HepG2 (cell line): ENCODE data around the gene CCL13. TPM values are rescaled to one million over a fixed set of nuclear protein-coding genes. Genes with fewer than 3 reads are reported as not detected.
"Not testable (repeated sequence)": the region's sequence is repeated elsewhere in the genome, so short reads cannot be mapped to it uniquely, and the experiment has no call there.

ENCODE experiments used
- ATAC-seq: fragments of 200-7000 bp; cut with Tn5 transposase; 3 replicates; pipeline ENCODE4 v1.9.1; 2020; ENCODE audit warnings: mild to moderate bottlenecking, moderate library complexity
- BruUV-seq: library from RNA; stranded (reverse); fragments of 400-500 nt; replicated peaks from 2 replicates; lab custom pipeline; 2021; lab: Mats Ljungman, UMichigan
- CTCF ChIA-PET: fragments of 300-600 bp; formaldehyde crosslinking; extraction: SDS; loops from one replicate; lab custom pipeline; 2021; ENCODE audit warnings: low total read pairs, inconsistent platforms, low intra/inter-chr PET ratio; lab: Yijun Ruan, JAX
- POLR2A ChIA-PET: fragments of 350-600 bp; sonication (Branson Sonifier 250); formaldehyde crosslinking; loops from one replicate; lab custom pipeline; 2020; ENCODE audit warnings: antibody characterized with exemption, inconsistent platforms; lab: Yijun Ruan, JAX
- DNase-seq: peaks from one replicate; pipeline ENCODE4 v3.0.0-alpha.2; 2015; ENCODE audit warnings: low spot score
- FAIRE-seq: peaks from 3 replicates; lab custom pipeline; 2011; peaks lifted over from hg19 to GRCh38; lab: Jason Lieb, UNC
- H2AFZ ChIP-seq: one replicate; pipeline ENCODE4 v1.6.1; 2011; ENCODE audit warnings: low read length, inconsistent platforms
- H3K27ac ChIP-seq: fragments of 300-600 bp; 3 replicates; pipeline ENCODE4 v1.8.0; 2011; ENCODE audit warnings: mixed run types, mild to moderate bottlenecking, mixed read lengths, low read length, inconsistent platforms; ENCODE audit not compliant: insufficient read depth; ENCODE audit errors: extremely low read length
- H3K27me3 ChIP-seq, 2 experiments: fragments of 200-600 bp in 1 of 2; 2 replicates in 1 of 2; 3 replicates in 1 of 2; pipeline versions ENCODE4 v1.6.0 to v1.8.0; 2011; ENCODE audit warnings: low read length in 2 of 2, mild to moderate bottlenecking in 2 of 2, moderate library complexity in 2 of 2, inconsistent platforms in 1 of 2; ENCODE audit not compliant: insufficient read depth in 2 of 2, control insufficient read depth in 1 of 2
- H3K36me3 ChIP-seq, 2 experiments: fragments of 200-600 bp in 1 of 2; replicated peaks in 1 of 2; 2 replicates in 1 of 2; 3 replicates in 1 of 2; pipeline versions ENCODE4 v1.5.1 to v1.8.0; 2011; ENCODE audit warnings: low read length in 2 of 2, inconsistent platforms in 1 of 2; ENCODE audit not compliant: insufficient read depth in 2 of 2, control insufficient read depth in 1 of 2
- H3K4me1 ChIP-seq: 2 replicates; pipeline ENCODE4 v1.5.1; 2012; ENCODE audit warnings: low read length, inconsistent platforms; ENCODE audit not compliant: insufficient read depth
- H3K4me2 ChIP-seq: 2 replicates; pipeline ENCODE4 v1.6.0; 2011; ENCODE audit warnings: low read depth, low read length, inconsistent platforms
- H3K4me3 ChIP-seq, 3 experiments: fragments of 200-600 bp in 1 of 3; sonication (generic), shearing (Covaris generic) in 1 of 3; replicated peaks in 1 of 3; 2 replicates each; pipeline ENCODE4 v1.5.1; 2011 to 2016; ENCODE audit warnings: low read length in 3 of 3, inconsistent platforms in 2 of 3, low read depth in 2 of 3, mild to moderate bottlenecking in 2 of 3, control low read depth in 1 of 3, mixed read lengths in 1 of 3; ENCODE audit not compliant: insufficient read depth in 1 of 3
- H3K79me2 ChIP-seq: one replicate; pipeline ENCODE4 v1.6.1; 2011; ENCODE audit warnings: low read length, inconsistent platforms; ENCODE audit not compliant: insufficient read depth
- H3K9ac ChIP-seq: 2 replicates; pipeline ENCODE4 v1.6.0; 2011; ENCODE audit warnings: mild to moderate bottlenecking, low read depth, low read length, inconsistent platforms; ENCODE audit not compliant: insufficient read depth
- H3K9me3 ChIP-seq: 2 replicates; pipeline ENCODE4 v1.5.1; 2012; ENCODE audit warnings: mild to moderate bottlenecking, low read length
- H4K20me1 ChIP-seq: 2 replicates; pipeline ENCODE4 v1.6.0; 2011; ENCODE audit warnings: inconsistent platforms, mild to moderate bottlenecking, low read length, moderate library complexity; ENCODE audit not compliant: insufficient read depth
- HDAC6 ChIP-seq: fragments of 200-600 bp; sonication (generic); IDR thresholded peaks from 2 replicates; pipeline ENCODE4 v1.7.0; 2017; ENCODE audit warnings: mild to moderate bottlenecking, antibody characterized with exemption, low read length, low read depth
- IRF1 ChIP-seq: sonication (generic); formaldehyde crosslinking; IDR thresholded peaks from 2 replicates; pipeline ENCODE4 v1.4.0; 2020; ENCODE audit warnings: low read depth, mild to moderate bottlenecking, missing genetic modification reagents
- ZNF207 ChIP-seq: fragments of 450-650 bp; IDR thresholded peaks from 2 replicates; pipeline ENCODE4 v1.6.1; 2016; ENCODE audit warnings: antibody characterized with exemption, borderline replicate concordance
- WGBS: methylation state at CpG from one replicate; pipeline ENCODE4 v1.1.6; 2017; ENCODE audit warnings: low lambda C conversion rate; 5-methylcytosine and 5-hydroxymethylcytosine counted together
- in situ Hi-C: cut with HindIII; loops from 2 replicates; pipeline ENCODE4 v1.10.0; 2017; ENCODE audit warnings: low pct_unique_long_range_greater_than_20kb; ENCODE audit not compliant: extremely low pct_ligation_motif_present
- intact Hi-C: fragments of 100-400 bp; cut with micrococcal nuclease; formaldehyde crosslinking; loops from one replicate; pipeline ENCODE4 v1.10.0; 2022; ENCODE audit not compliant: unreplicated experiment
- polyA plus RNA-seq, 8 experiments: library from polyadenylated mRNA; depleted of rRNA in 3 of 8; stranded (reverse) in 7 of 8; unstranded in 1 of 8; fragments of >200 nt; fragmentation: Illumina TruSeq in 4 of 8; extraction: Trizol in 4 of 8; gene quantifications; 2 replicates each; pipeline versions ENCODE4 v1.2.1 to v1.2.3, GENCODE V29; 2011 to 2016; ENCODE audit warnings: low read depth in 4 of 8, missing spikeins in 1 of 8, mixed read lengths in 1 of 8; ENCODE audit not compliant: insufficient read depth in 1 of 8
- total RNA-seq, 5 experiments: library from RNA; depleted of rRNA; stranded (reverse); fragments of >200 nt; fragmentation: Illumina TruSeq; extraction: Trizol; gene quantifications; 2 replicates each; pipeline ENCODE4 v1.2.3, GENCODE V29; 2016; ENCODE audit warnings: low read depth in 1 of 5

The CCL13 gene
- total and polyA plus RNA-seq, 2 of the 13 experiments (the other 11 are each of a cell fraction or from before 2014, with no cell fraction given), result not detected

GRCh38 chr17:34321964-34322363, 34.3 kb upstream of the CCL13 start:
- Histone ChIP-seq H3K9ac (no peak overlapping the region), H2AFZ (no peak overlapping the region), H4K20me1 (no peaks in the 10 kb centered on the region)
- no peak for FAIRE-seq
- POLR2A ChIA-PET, result no interaction called here
- TF ChIP-seq ZNF207, result no peak
- TF ChIP-seq IRF1 (CRISPR knock-in tag), result no peak
- no peak for TF ChIP-seq HDAC6
- TF ChIP-seq, all 625 proteins: peak for 0
- in situ Hi-C loops (no loop called here), intact Hi-C loops (no loop called here)
- ATAC-seq, result no peak
- no TSS peak for BruUV-seq
- Histone ChIP-seq H3K27ac (no peak overlapping the region), H3K4me2 (no peak overlapping the region), H3K9me3 (no peaks in the 10 kb centered on the region), H3K36me3 (no peaks in the 10 kb centered on the region), H3K4me3 (no peak overlapping the region), H3K27me3 (no peaks in the 10 kb centered on the region; a peak in 1 of 5 replicates), H3K4me1 (no peaks in the 10 kb centered on the region), H3K79me2 (no peaks in the 10 kb centered on the region)
- CTCF ChIA-PET, result no interaction called here
- no peak for DNase-seq

GRCh38 chr17:34327580-34327979, 28.7 kb upstream of the CCL13 start:
- CTCF ChIA-PET, result not testable (repeated sequence)

More at GRCh38 chr17:34327580-34327979, 28.7 kb upstream of the CCL13 start:
- H3K79me2 ChIP-seq, H3K4me3 ChIP-seq, H3K9me3 ChIP-seq, BruUV-seq, H2AFZ ChIP-seq, in situ Hi-C loops, H3K4me2 ChIP-seq, H3K4me1 ChIP-seq, H3K36me3 ChIP-seq, intact Hi-C loops, H3K27ac ChIP-seq, H3K27me3 ChIP-seq, H3K9ac ChIP-seq, DNase-seq, H4K20me1 ChIP-seq, ATAC-seq, POLR2A ChIA-PET, FAIRE-seq: not testable (repeated sequence)
- WGBS, result 1% methylated on average over 4 of the region's 4 CpGs
